ENCODE measurements around the gene ADISSP. TPM values are rescaled to one million over a fixed set of nuclear protein-coding genes. Genes with fewer than 3 reads are reported as not detected.

Gene ADISSP
- total RNA-seq, 1 experiment from 2014 or later, result 27.3 TPM

- TF ChIP-seq CTCF (IDR thresholded peaks at IDR 0.05; ENCODE audit: unreplicated experiment), result peak; percentile 73
- peak; percentile 94 for DNase-seq
- Mint-ChIP-seq H3K27ac (ENCODE audit: unreplicated experiment) (no peak within 1 kb of the TSS), H3K9me3 (ENCODE audit: low read depth, unreplicated experiment) (no peaks in the 10 kb centered on the region), H3K27me3 (ENCODE audit: unreplicated experiment) (no peaks in the 10 kb centered on the region), H3K4me3 (ENCODE audit: low read depth, unreplicated experiment) (peak within 1 kb of the TSS; percentile 50), H3K36me3 (ENCODE audit: insufficient read depth, unreplicated experiment) (peaks cover 30% of the 10 kb centered on the region), H3K4me1 (ENCODE audit: low read depth, unreplicated experiment) (peaks cover 21% of the 10 kb centered on the region)
- BruUV-seq (replicated peaks), result no TSS peak
- CTCF ChIA-PET, result interaction anchor here (0.6 to 3.2 kb wide), 5 partner anchors 9 to 68 kb away, joined by 3 to 25 read pairs (median 3); partner anchors contain the start of genes AP5S1, CDC25B and MAVS
- intact Hi-C loops (cut with micrococcal nuclease; ENCODE audit: unreplicated experiment), result loop anchor here (2.0 kb wide), 1 partner anchor 34 kb away; the partner anchor contains the start of gene AP5S1
Observed at GRCh38 chr20:3786665-3787323, 19.2 kb upstream of the ADISSP start, which contains the start of gene CENPB. Gene CENPB (minus strand): TSS chr20:3786740. CDS start chr20:3786483, 257 bp downstream.

GRCh38 chr20:3786126-3786484 lies 18.6 kb upstream of the ADISSP start:
- CTCF ChIA-PET, result interaction anchor here (0.6 to 3.2 kb wide), 3 partner anchors 27 to 61 kb away, joined by 3 to 25 read pairs (median 3); partner anchors contain the start of genes AP5S1 and MAVS
- Mint-ChIP-seq H3K27me3 (ENCODE audit: unreplicated experiment) (no peaks in the 10 kb centered on the region), H3K27ac (ENCODE audit: unreplicated experiment) (no peak overlapping the region), H3K36me3 (ENCODE audit: insufficient read depth, unreplicated experiment) (peaks cover 37% of the 10 kb centered on the region), H3K4me3 (ENCODE audit: low read depth, unreplicated experiment) (peak overlapping the region; percentile 50), H3K9me3 (ENCODE audit: low read depth, unreplicated experiment) (no peaks in the 10 kb centered on the region), H3K4me1 (ENCODE audit: low read depth, unreplicated experiment) (peaks cover 21% of the 10 kb centered on the region)
- no TSS peak for BruUV-seq (replicated peaks)
- intact Hi-C loops (cut with micrococcal nuclease; ENCODE audit: unreplicated experiment), result loop anchor here (2.0 kb wide), 1 partner anchor 35 kb away; the partner anchor contains the start of gene AP5S1
- TF ChIP-seq CTCF (IDR thresholded peaks at IDR 0.05; ENCODE audit: unreplicated experiment), result no peak
- DNase-seq, result no peak

- peaks cover 42% of the 10 kb centered on the region for H3K36me3 Mint-ChIP-seq (ENCODE audit: insufficient read depth, unreplicated experiment)
- peak overlapping the region; percentile 50 for H3K4me3 Mint-ChIP-seq (ENCODE audit: low read depth, unreplicated experiment)
- DNase-seq, result no peak
- H3K9me3 Mint-ChIP-seq (ENCODE audit: low read depth, unreplicated experiment), result no peaks in the 10 kb centered on the region
- intact Hi-C loops (cut with micrococcal nuclease; ENCODE audit: unreplicated experiment), result loop anchor here (2.0 kb wide), 1 partner anchor 35 kb away; the partner anchor contains the start of gene AP5S1
- H3K4me1 Mint-ChIP-seq (ENCODE audit: low read depth, unreplicated experiment), result peaks cover 27% of the 10 kb centered on the region
- TF ChIP-seq CTCF (IDR thresholded peaks at IDR 0.05; ENCODE audit: unreplicated experiment), result no peak
- CTCF ChIA-PET, result interaction anchor here (3.2 kb wide), 1 partner anchor 34 kb away, joined by 25 read pairs; the partner anchor contains the start of gene AP5S1
- peaks cover 5% of the 10 kb centered on the region for H3K27me3 Mint-ChIP-seq (ENCODE audit: unreplicated experiment)
- H3K27ac Mint-ChIP-seq (ENCODE audit: unreplicated experiment), result no peak overlapping the region
- BruUV-seq (replicated peaks), result TSS peak; percentile 61
Observed at GRCh38 chr20:3785240-3786125, 17.9 kb upstream of the ADISSP start.

GRCh38 chr20:3784863-3785239 lies 17.3 kb upstream of the ADISSP start:
- intact Hi-C loops (cut with micrococcal nuclease; ENCODE audit: unreplicated experiment), result no loop called here
- CTCF ChIA-PET, result interaction anchor here (3.2 kb wide), 1 partner anchor 35 kb away, joined by 25 read pairs; the partner anchor contains the start of gene AP5S1

More at GRCh38 chr20:3784863-3785239, 17.3 kb upstream of the ADISSP start:
- no TSS peak for BruUV-seq (replicated peaks)
- no peak for TF ChIP-seq CTCF (IDR thresholded peaks at IDR 0.05; ENCODE audit: unreplicated experiment)
- Mint-ChIP-seq H3K36me3 (ENCODE audit: insufficient read depth, unreplicated experiment) (peaks cover 42% of the 10 kb centered on the region), H3K27me3 (ENCODE audit: unreplicated experiment) (peaks cover 11% of the 10 kb centered on the region), H3K4me1 (ENCODE audit: low read depth, unreplicated experiment) (peaks cover 31% of the 10 kb centered on the region), H3K4me3 (ENCODE audit: low read depth, unreplicated experiment) (no peak overlapping the region), H3K9me3 (ENCODE audit: low read depth, unreplicated experiment) (no peaks in the 10 kb centered on the region), H3K27ac (ENCODE audit: unreplicated experiment) (peak overlapping the region; percentile 44)
- no peak for DNase-seq

Measured in Calu3 (cell line).